Epithelial cell of proximal tubule (primary cell): Measurements from ENCODE around the gene NOL7. TPM values are rescaled to one million over a fixed set of nuclear protein-coding genes. Genes with fewer than 3 reads are reported as not detected.

Source experiments
- DNase-seq: peaks from one replicate; pipeline ENCODE4 v3.0.0-alpha.2; 2011; ENCODE audit warnings: low read depth
- H3K4me3 ChIP-seq: 2 replicates; pipeline ENCODE4 v1.5.1; 2011; ENCODE audit warnings: low read depth, mild to moderate bottlenecking, low read length
- total RNA-seq: library from RNA; depleted of rRNA; stranded (reverse); fragments of >200 nt; gene quantifications from 2 replicates; pipeline ENCODE4 v1.2.3, GENCODE V29; 2015
- TF ChIP-seq, protein P1 (sequence below): conservative IDR thresholded peaks from 2 replicates; pipeline ENCODE4 v1.5.1; 2012; ENCODE audit warnings: low read depth, mild to moderate bottlenecking, low read length

The NOL7 gene
- total RNA-seq, 1 donor from 2014 or later = 186 TPM

DNA sequence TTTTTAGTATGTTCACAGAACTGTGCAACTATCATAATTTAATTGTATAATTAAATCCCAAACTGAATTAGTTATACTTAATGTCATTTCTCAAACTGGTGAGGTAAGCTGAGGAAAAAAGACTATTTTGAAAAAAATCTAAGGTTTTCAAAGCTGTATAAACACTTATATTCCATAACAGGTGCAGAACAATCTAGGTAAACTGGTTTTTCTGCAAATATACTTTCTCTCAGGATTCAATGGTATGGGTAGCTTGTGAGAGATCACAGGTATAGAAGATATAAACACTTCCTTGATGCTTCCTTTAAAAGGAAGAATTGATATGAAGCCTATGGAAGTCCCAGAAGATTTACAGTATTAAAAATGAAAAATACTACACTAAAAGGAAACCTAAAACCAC lies 33.7 kb downstream of the NOL7 start:
- H3K4me3 ChIP-seq = no peak overlapping the region
- TF ChIP-seq, protein P1, sequence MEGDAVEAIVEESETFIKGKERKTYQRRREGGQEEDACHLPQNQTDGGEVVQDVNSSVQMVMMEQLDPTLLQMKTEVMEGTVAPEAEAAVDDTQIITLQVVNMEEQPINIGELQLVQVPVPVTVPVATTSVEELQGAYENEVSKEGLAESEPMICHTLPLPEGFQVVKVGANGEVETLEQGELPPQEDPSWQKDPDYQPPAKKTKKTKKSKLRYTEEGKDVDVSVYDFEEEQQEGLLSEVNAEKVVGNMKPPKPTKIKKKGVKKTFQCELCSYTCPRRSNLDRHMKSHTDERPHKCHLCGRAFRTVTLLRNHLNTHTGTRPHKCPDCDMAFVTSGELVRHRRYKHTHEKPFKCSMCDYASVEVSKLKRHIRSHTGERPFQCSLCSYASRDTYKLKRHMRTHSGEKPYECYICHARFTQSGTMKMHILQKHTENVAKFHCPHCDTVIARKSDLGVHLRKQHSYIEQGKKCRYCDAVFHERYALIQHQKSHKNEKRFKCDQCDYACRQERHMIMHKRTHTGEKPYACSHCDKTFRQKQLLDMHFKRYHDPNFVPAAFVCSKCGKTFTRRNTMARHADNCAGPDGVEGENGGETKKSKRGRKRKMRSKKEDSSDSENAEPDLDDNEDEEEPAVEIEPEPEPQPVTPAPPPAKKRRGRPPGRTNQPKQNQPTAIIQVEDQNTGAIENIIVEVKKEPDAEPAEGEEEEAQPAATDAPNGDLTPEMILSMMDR = no peak
- no peak for DNase-seq

GRCh38 chr6:13649393-13649792 lies 34.3 kb downstream of the NOL7 start:
- TF ChIP-seq, protein P1 = no peak
- DNase-seq = no peak
- H3K4me3 ChIP-seq = no peak overlapping the region

- DNase-seq = no peak
- H3K4me3 ChIP-seq = no peak overlapping the region
- TF ChIP-seq, protein P1 = no peak
These were observed 38.2 kb downstream of the NOL7 start for GRCh38 chr6:13653296-13653695.

GRCh38 chr6:13654496-13654895 lies 39.4 kb downstream of the NOL7 start:
- TF ChIP-seq, protein P1 = no peak
- no peak overlapping the region for H3K4me3 ChIP-seq
- no peak for DNase-seq

DNA sequence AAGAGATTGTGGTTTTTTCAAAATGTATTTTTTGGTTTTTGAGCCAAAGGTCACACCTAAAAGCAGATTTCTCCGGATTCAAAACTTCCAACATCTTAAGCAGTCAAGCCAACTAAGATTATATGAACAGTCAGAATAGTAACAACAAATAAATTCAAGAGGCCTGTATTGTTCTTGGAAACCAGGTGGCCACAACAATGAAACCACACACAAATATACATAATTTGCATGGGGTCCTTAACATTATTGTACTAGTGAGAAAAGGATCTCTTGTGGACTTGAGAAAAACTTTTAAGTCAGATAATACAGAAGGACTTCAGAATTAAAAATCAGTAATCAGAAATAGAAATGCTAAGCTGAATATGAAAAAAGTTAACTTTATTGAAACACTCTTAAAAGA lies 40.6 kb downstream of the NOL7 start:
- no peak for DNase-seq
- TF ChIP-seq, protein P1 = no peak
- no peak overlapping the region for H3K4me3 ChIP-seq

DNA sequence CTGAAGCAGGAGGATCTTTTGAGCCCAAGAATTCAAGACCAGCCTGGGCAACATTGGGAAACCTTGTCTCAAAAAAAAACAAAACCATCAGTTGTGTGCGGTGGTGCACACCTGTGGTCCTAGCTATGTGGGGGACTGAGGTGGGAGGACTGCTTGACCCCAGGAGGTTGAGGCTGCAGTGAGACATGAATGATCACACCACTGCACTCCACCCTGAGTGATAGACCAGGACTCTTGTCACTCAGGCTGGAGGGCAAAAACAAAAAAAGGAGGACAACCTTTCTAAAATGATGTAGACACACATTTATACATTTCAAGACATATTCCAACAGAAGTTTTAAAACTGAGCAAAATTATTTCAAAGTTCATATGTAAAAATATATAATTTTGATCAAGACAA lies 45.1 kb downstream of the NOL7 start:
- no peak overlapping the region for H3K4me3 ChIP-seq
- TF ChIP-seq, protein P1 = no peak
- no peak for DNase-seq

- no peak for DNase-seq
- TF ChIP-seq, protein P1 = no peak
- no peak overlapping the region for H3K4me3 ChIP-seq
These were observed 45.8 kb downstream of the NOL7 start for GRCh38 chr6:13660893-13661292.
